GM12891 (cell line): ENCODE measurements around the gene NRIP1.

ENCODE experiments used
- POLR2A ChIP-seq: IDR thresholded peaks from 2 replicates; pipeline ENCODE4 v1.6.1; 2011; ENCODE audit warnings: low read depth, low read length, control low read depth
- POLR2AphosphoS5 ChIP-seq: IDR thresholded peaks from 2 replicates; pipeline ENCODE4 v1.6.1; 2011; ENCODE audit warnings: low read depth, low read length, control low read depth
- TAF1 ChIP-seq: IDR thresholded peaks from 2 replicates; pipeline ENCODE4 v1.6.1; 2011; ENCODE audit warnings: low read depth, low read length, control low read depth

DNA sequence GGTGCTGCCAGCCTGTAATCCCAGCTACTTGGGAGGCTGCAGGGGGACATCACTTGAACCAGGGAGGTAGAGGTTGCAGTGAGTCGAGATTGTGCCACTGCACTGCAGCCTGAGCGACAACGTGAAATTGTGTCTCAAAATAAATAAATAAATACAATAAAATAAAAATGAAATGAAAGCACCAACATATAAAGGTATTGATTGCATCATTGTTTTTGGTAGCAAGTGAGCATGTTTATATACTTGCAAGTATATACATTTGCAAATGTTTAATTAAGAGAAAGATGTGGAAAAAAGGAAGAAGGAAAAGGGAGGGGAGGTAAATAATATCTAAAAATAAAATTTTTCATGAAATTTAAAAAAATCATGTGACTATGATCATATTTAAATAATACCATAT, 32.8 kb upstream of the NRIP1 start:
- no peak for TF ChIP-seq POLR2A
- no peak for TF ChIP-seq POLR2AphosphoS5
- TF ChIP-seq TAF1 = no peak
